Measurements from ENCODE around the gene STK10.

Gene STK10

GRCh38 chr5:172009536-172010270 lies 178.3 kb downstream of the STK10 start:
- peaks cover 19% of the 10 kb centered on the region for H3K79me2 ChIP-seq (ENCODE audit: insufficient read depth, low read length)
- no peaks in the 10 kb centered on the region for H3F3A ChIP-seq (ENCODE audit: low read depth)
- H2AFZ ChIP-seq (ENCODE audit: low read length): no peak overlapping the region
- H3K4me2 ChIP-seq (ENCODE audit: low read depth, low read length, poor library complexity, severe bottlenecking): no peak overlapping the region
- no peaks in the 10 kb centered on the region for H3K27me3 ChIP-seq (ENCODE audit: insufficient read depth, low read length, poor library complexity, severe bottlenecking)
- H3K9ac ChIP-seq (ENCODE audit: low read depth, low read length, poor library complexity, severe bottlenecking): no peak overlapping the region
- H4K20me1 ChIP-seq (ENCODE audit: insufficient read depth, low read length, poor library complexity, severe bottlenecking): peaks cover 1% of the 10 kb centered on the region
- peaks cover under 1% of the 10 kb centered on the region for H3K4me1 ChIP-seq (ENCODE audit: insufficient read depth, low read length, poor library complexity, severe bottlenecking)
- no peak for TF ChIP-seq EZH2phosphoT487 (IDR thresholded peaks at IDR 0.05; ENCODE audit: borderline replicate concordance)
- TF ChIP-seq CTCF (conservative IDR thresholded peaks at IDR 0.05; ENCODE audit: low read length): no peak
- H3K4me3 ChIP-seq (ENCODE audit: low read length, poor library complexity, severe bottlenecking): no peak overlapping the region
- H3K9me3 ChIP-seq (ENCODE audit: insufficient read depth, low read depth, low read length): no peaks in the 10 kb centered on the region
- H3K9me2 ChIP-seq (replicated peaks; ENCODE audit: low read depth, low read length): no peaks in the 10 kb centered on the region
- H3K36me3 ChIP-seq (ENCODE audit: insufficient read depth, low read length): no peaks in the 10 kb centered on the region

GRCh38 chr5:172008689-172009141 lies 179.3 kb downstream of the STK10 start:
- H3K9ac ChIP-seq (ENCODE audit: low read depth, low read length, poor library complexity, severe bottlenecking): no peak overlapping the region
- peaks cover 8% of the 10 kb centered on the region for H4K20me1 ChIP-seq (ENCODE audit: insufficient read depth, low read length, poor library complexity, severe bottlenecking)
- no peak overlapping the region for H3K4me3 ChIP-seq (ENCODE audit: low read length, poor library complexity, severe bottlenecking)
- no peak overlapping the region for H2AFZ ChIP-seq (ENCODE audit: low read length)
- H3K79me2 ChIP-seq (ENCODE audit: insufficient read depth, low read length): peaks cover 29% of the 10 kb centered on the region
- peaks cover 4% of the 10 kb centered on the region for H3K4me1 ChIP-seq (ENCODE audit: insufficient read depth, low read length, poor library complexity, severe bottlenecking)
- no peaks in the 10 kb centered on the region for H3K27me3 ChIP-seq (ENCODE audit: insufficient read depth, low read length, poor library complexity, severe bottlenecking)
- no peaks in the 10 kb centered on the region for H3K9me3 ChIP-seq (ENCODE audit: insufficient read depth, low read depth, low read length)
- TF ChIP-seq EZH2phosphoT487 (IDR thresholded peaks at IDR 0.05; ENCODE audit: borderline replicate concordance) (no peak), CTCF (conservative IDR thresholded peaks at IDR 0.05; ENCODE audit: low read length) (no peak)
- H3K36me3 ChIP-seq (ENCODE audit: insufficient read depth, low read length): no peaks in the 10 kb centered on the region
- H3K9me2 ChIP-seq (replicated peaks; ENCODE audit: low read depth, low read length): no peaks in the 10 kb centered on the region
- no peak overlapping the region for H3K4me2 ChIP-seq (ENCODE audit: low read depth, low read length, poor library complexity, severe bottlenecking)
- no peaks in the 10 kb centered on the region for H3F3A ChIP-seq (ENCODE audit: low read depth)

GRCh38 chr5:172008111-172008455 lies 179.9 kb downstream of the STK10 start:
- no peak overlapping the region for H3K4me3 ChIP-seq (ENCODE audit: low read length, poor library complexity, severe bottlenecking)
- TF ChIP-seq EZH2phosphoT487 (IDR thresholded peaks at IDR 0.05; ENCODE audit: borderline replicate concordance) (no peak), CTCF (conservative IDR thresholded peaks at IDR 0.05; ENCODE audit: low read length) (no peak)
- no peaks in the 10 kb centered on the region for H3F3A ChIP-seq (ENCODE audit: low read depth)

More at GRCh38 chr5:172008111-172008455, 179.9 kb downstream of the STK10 start:
- no peaks in the 10 kb centered on the region for H3K36me3 ChIP-seq (ENCODE audit: insufficient read depth, low read length)
- no peak overlapping the region for H3K9ac ChIP-seq (ENCODE audit: low read depth, low read length, poor library complexity, severe bottlenecking)
- no peaks in the 10 kb centered on the region for H3K9me3 ChIP-seq (ENCODE audit: insufficient read depth, low read depth, low read length)
- no peaks in the 10 kb centered on the region for H3K27me3 ChIP-seq (ENCODE audit: insufficient read depth, low read length, poor library complexity, severe bottlenecking)
- H3K9me2 ChIP-seq (replicated peaks; ENCODE audit: low read depth, low read length): no peaks in the 10 kb centered on the region
- peaks cover 36% of the 10 kb centered on the region for H3K79me2 ChIP-seq (ENCODE audit: insufficient read depth, low read length)
- peaks cover 5% of the 10 kb centered on the region for H3K4me1 ChIP-seq (ENCODE audit: insufficient read depth, low read length, poor library complexity, severe bottlenecking)
- peak overlapping the region; percentile 93 for H3K4me2 ChIP-seq (ENCODE audit: low read depth, low read length, poor library complexity, severe bottlenecking)
- no peak overlapping the region for H2AFZ ChIP-seq (ENCODE audit: low read length)
- peaks cover 14% of the 10 kb centered on the region for H4K20me1 ChIP-seq (ENCODE audit: insufficient read depth, low read length, poor library complexity, severe bottlenecking)
